HepG2 (cell line): ENCODE data around the gene FXYD4. TPM values are rescaled to one million over a fixed set of nuclear protein-coding genes. Genes with fewer than 3 reads are reported as not detected.

Source experiments
- AHR ChIP-seq: IDR thresholded peaks from 2 replicates; pipeline ENCODE4 v1.6.1; 2018; ENCODE audit warnings: missing genetic modification reagents, missing compliant biosample characterization
- GABPA ChIP-seq, 2 experiments: IDR thresholded peaks; 2 replicates each; pipeline ENCODE4 v1.6.1; 2011 to 2016; ENCODE audit warnings: low read depth in 2 of 2, low read length in 1 of 2, missing biosample characterization in 1 of 2, missing genetic modification characterization in 1 of 2
- MAFG ChIP-seq: sonication (generic); formaldehyde crosslinking; IDR thresholded peaks from 2 replicates; pipeline ENCODE4 v1.5.1; 2020; ENCODE audit warnings: mild to moderate bottlenecking, missing genetic modification reagents
- MED13 ChIP-seq: sonication (generic); formaldehyde crosslinking; IDR thresholded peaks from 2 replicates; pipeline ENCODE4 v1.5.0; 2020; ENCODE audit warnings: missing genetic modification reagents
- SNAI1 ChIP-seq: sonication (generic); formaldehyde crosslinking; IDR thresholded peaks from 2 replicates; pipeline ENCODE4 v1.5.0; 2020; ENCODE audit warnings: mild to moderate bottlenecking, missing genetic modification reagents, borderline replicate concordance
- STAG1 ChIP-seq: sonication (generic); formaldehyde crosslinking; IDR thresholded peaks from 2 replicates; pipeline ENCODE4 v1.4.0; 2020; ENCODE audit warnings: missing genetic modification reagents
- ZBTB39 ChIP-seq: sonication (generic); formaldehyde crosslinking; IDR thresholded peaks from 2 replicates; pipeline ENCODE4 v1.5.0; 2020; ENCODE audit warnings: missing genetic modification reagents
- ZGPAT ChIP-seq: IDR thresholded peaks from 2 replicates; pipeline ENCODE4 v1.6.1; 2016; ENCODE audit warnings: mild to moderate bottlenecking
- ZMAT3 ChIP-seq: sonication (generic); formaldehyde crosslinking; conservative IDR thresholded peaks from 2 replicates; pipeline ENCODE4 v1.7.0; 2021; ENCODE audit warnings: missing genetic modification reagents
- ZNF569 ChIP-seq: sonication (generic); formaldehyde crosslinking; IDR thresholded peaks from 2 replicates; pipeline ENCODE4 v1.5.0; 2020; ENCODE audit warnings: mild to moderate bottlenecking, missing genetic modification reagents, moderate library complexity, borderline replicate concordance
- ZNF687 ChIP-seq: sonication (generic); formaldehyde crosslinking; IDR thresholded peaks from 2 replicates; pipeline ENCODE4 v1.5.1; 2020; ENCODE audit warnings: mild to moderate bottlenecking, missing genetic modification reagents, moderate library complexity
- ZNF768 ChIP-seq: sonication (generic); formaldehyde crosslinking; IDR thresholded peaks from 2 replicates; pipeline ENCODE4 v1.4.0; 2020; ENCODE audit warnings: missing genetic modification reagents
- polyA plus RNA-seq, 8 experiments: library from polyadenylated mRNA; depleted of rRNA in 3 of 8; stranded (reverse) in 7 of 8; unstranded in 1 of 8; fragments of >200 nt; fragmentation: Illumina TruSeq in 4 of 8; extraction: Trizol in 4 of 8; gene quantifications; 2 replicates each; pipeline versions ENCODE4 v1.2.1 to v1.2.3, GENCODE V29; 2011 to 2016; ENCODE audit warnings: low read depth in 4 of 8, missing spikeins in 1 of 8, mixed read lengths in 1 of 8; ENCODE audit not compliant: insufficient read depth in 1 of 8
- total RNA-seq, 5 experiments: library from RNA; depleted of rRNA; stranded (reverse); fragments of >200 nt; fragmentation: Illumina TruSeq; extraction: Trizol; gene quantifications; 2 replicates each; pipeline ENCODE4 v1.2.3, GENCODE V29; 2016; ENCODE audit warnings: low read depth in 1 of 5

FXYD4 gene
- total and polyA plus RNA-seq, 2 of the 13 experiments (the other 11 are each of a cell fraction or from before 2014, with no cell fraction given): not detected

DNA sequence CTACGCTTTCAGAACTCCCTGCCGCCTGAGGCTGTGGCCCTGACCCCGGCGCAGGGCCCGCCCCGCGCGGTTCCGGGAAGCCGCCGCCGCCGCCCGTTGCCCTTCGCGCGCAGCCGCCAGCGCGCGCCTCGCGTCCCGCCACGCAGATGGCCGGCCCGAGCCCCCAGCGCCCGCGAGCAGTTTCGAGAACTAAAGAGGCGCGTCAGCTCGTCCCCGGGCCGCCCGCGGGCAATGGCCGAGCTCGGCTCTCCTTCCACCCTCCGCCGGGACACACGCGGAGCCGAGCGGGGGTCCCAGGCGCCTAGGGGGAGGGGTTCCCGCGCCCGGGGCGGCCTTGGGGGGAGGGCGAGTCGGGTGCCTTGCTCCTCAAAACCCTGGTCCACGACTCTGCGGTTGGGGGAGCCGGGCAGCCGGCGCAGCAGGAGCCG, 35.7 kb downstream of the FXYD4 start (continued):
- TF ChIP-seq SNAI1 (CRISPR knock-in tag): no peak
- TF ChIP-seq AHR (CRISPR knock-in tag): no peak
- TF ChIP-seq ZBTB39 (CRISPR knock-in tag): no peak
- TF ChIP-seq ZMAT3: peak; percentile 20; the same call in 1 of the 2 replicates
- no peak for TF ChIP-seq STAG1 (CRISPR knock-in tag)
- TF ChIP-seq MED13 (CRISPR knock-in tag): 0 out of 2 replicates have a peak, but pooled peaks have one; percentile 10
- no peak for TF ChIP-seq ZNF569 (CRISPR knock-in tag)
- 0 out of 2 replicates have a peak, but pooled peaks have one; percentile 14 for TF ChIP-seq ZNF768 (CRISPR knock-in tag)
- no peak for TF ChIP-seq MAFG (CRISPR knock-in tag)
- TF ChIP-seq ZNF687 (CRISPR knock-in tag): peak; percentile 6; the same call in 1 of the 2 replicates
- no peak for TF ChIP-seq ZGPAT
- peak; percentile 13; the same call in 1 of the 2 replicates for TF ChIP-seq GABPA (IDR thresholded peaks at IDR 0.05; ENCODE audit: low read depth, low read length)
- no peak for TF ChIP-seq GABPA (CRISPR knock-in tag; IDR thresholded peaks at IDR 0.05; ENCODE audit: low read depth)
